ENCODE data around the gene USP37. TPM values are rescaled to one million over a fixed set of nuclear protein-coding genes. Genes with fewer than 3 reads are reported as not detected.

USP37 gene
- total RNA-seq, 1 donor from 2014 or later: 6.9 TPM

- DNase-seq (ENCODE audit: extremely low read depth, low read depth, low spot score): no peak
Measured at GRCh38 chr2:218477247-218477646, 90.9 kb downstream of the USP37 start.

- no peak for DNase-seq (ENCODE audit: extremely low read depth, low read depth, low spot score)
Measured at GRCh38 chr2:218476676-218477075, 91.5 kb downstream of the USP37 start.

GRCh38 chr2:218474527-218474926, 93.6 kb downstream of the USP37 start:
- DNase-seq (ENCODE audit: extremely low read depth, low read depth, low spot score): no peak

GRCh38 chr2:218472988-218473387, 95.2 kb downstream of the USP37 start:
- no peak for DNase-seq (ENCODE audit: extremely low read depth, low read depth, low spot score)

- DNase-seq (ENCODE audit: extremely low read depth, low read depth, low spot score): no peak
Measured at GRCh38 chr2:218471982-218472381, 96.2 kb downstream of the USP37 start.

GRCh38 chr2:218471036-218471435, 97.1 kb downstream of the USP37 start:
- DNase-seq (ENCODE audit: extremely low read depth, low read depth, low spot score): no peak

GRCh38 chr2:218470448-218470847, 97.7 kb downstream of the USP37 start:
- DNase-seq (ENCODE audit: extremely low read depth, low read depth, low spot score): no peak

GRCh38 chr2:218465987-218466633, 102.0 kb downstream of the USP37 start:
- peak; percentile 9 for DNase-seq (ENCODE audit: extremely low read depth, low read depth, low spot score)

GRCh38 chr2:218458598-218458997, 109.6 kb downstream of the USP37 start:
- no peak for DNase-seq (ENCODE audit: extremely low read depth, low read depth, low spot score)

GRCh38 chr2:218456849-218457248, 111.3 kb downstream of the USP37 start:
- DNase-seq (ENCODE audit: extremely low read depth, low read depth, low spot score): no peak

GRCh38 chr2:218452079-218452478, 116.1 kb downstream of the USP37 start:
- no peak for DNase-seq (ENCODE audit: extremely low read depth, low read depth, low spot score)

- DNase-seq (ENCODE audit: extremely low read depth, low read depth, low spot score): peak; percentile 10
Measured at GRCh38 chr2:218448934-218449333, 119.2 kb downstream of the USP37 start.

GRCh38 chr2:218447072-218447471, 121.1 kb downstream of the USP37 start:
- DNase-seq (ENCODE audit: extremely low read depth, low read depth, low spot score): no peak

GRCh38 chr2:218446547-218446946, 121.6 kb downstream of the USP37 start:
- DNase-seq (ENCODE audit: extremely low read depth, low read depth, low spot score): no peak

- DNase-seq (ENCODE audit: extremely low read depth, low read depth, low spot score): no peak
Measured at GRCh38 chr2:218445602-218446001, 122.5 kb downstream of the USP37 start.

- DNase-seq (ENCODE audit: extremely low read depth, low read depth, low spot score): no peak
Measured at GRCh38 chr2:218444692-218445357, 123.3 kb downstream of the USP37 start.

- no peak for DNase-seq (ENCODE audit: extremely low read depth, low read depth, low spot score)
Measured at GRCh38 chr2:218438596-218438995, 129.6 kb downstream of the USP37 start.

GRCh38 chr2:218437969-218438368, 130.2 kb downstream of the USP37 start:
- DNase-seq (ENCODE audit: extremely low read depth, low read depth, low spot score): no peak

- no peak for DNase-seq (ENCODE audit: extremely low read depth, low read depth, low spot score)
Measured at GRCh38 chr2:218436992-218437391, 131.2 kb downstream of the USP37 start.

- DNase-seq (ENCODE audit: extremely low read depth, low read depth, low spot score): no peak
Measured at GRCh38 chr2:218435003-218435982, 132.9 kb downstream of the USP37 start.

GRCh38 chr2:218434456-218434855, 133.7 kb downstream of the USP37 start:
- DNase-seq (ENCODE audit: extremely low read depth, low read depth, low spot score): no peak

Data from glomerular endothelial cell (primary cell).